Smooth muscle cell (in vitro differentiated cells): ENCODE measurements around the gene RIN3. TPM values are rescaled to one million over a fixed set of nuclear protein-coding genes. Genes with fewer than 3 reads are reported as not detected.

Source experiments
- DNase-seq: peaks from one replicate; lab custom pipeline; 2025; ENCODE audit not compliant: unreplicated experiment; lab: John Stamatoyannopoulos, UW
- H2AFZ ChIP-seq: fragments of 200-600 bp; sonication (generic); 2 replicates; pipeline ENCODE4 v1.6.0; 2016; ENCODE audit warnings: antibody characterized with exemption, low read depth, mild to moderate bottlenecking
- H3F3A ChIP-seq: fragments of 200-600 bp; sonication (generic); 2 replicates; pipeline ENCODE4 v1.6.0; 2017; ENCODE audit warnings: antibody characterized with exemption, low read depth
- H3K27ac ChIP-seq: fragments of 200-600 bp; sonication (generic); 2 replicates; pipeline ENCODE4 v1.5.1; 2016; ENCODE audit warnings: low read depth, mild to moderate bottlenecking
- H3K27me3 ChIP-seq: fragments of 200-600 bp; sonication (generic); 2 replicates; pipeline ENCODE4 v1.6.1; 2016; ENCODE audit warnings: low read depth, mild to moderate bottlenecking
- H3K36me3 ChIP-seq: fragments of 200-600 bp; sonication (generic); 2 replicates; pipeline ENCODE4 v1.5.1; 2016; ENCODE audit warnings: low read depth
- H3K4me1 ChIP-seq: fragments of 200-600 bp; sonication (generic); 2 replicates; pipeline ENCODE4 v1.5.1; 2016; ENCODE audit warnings: low read depth
- H3K4me2 ChIP-seq: fragments of 200-600 bp; sonication (generic); 2 replicates; pipeline ENCODE4 v1.6.0; 2016; ENCODE audit warnings: mild to moderate bottlenecking
- H3K4me3 ChIP-seq: fragments of 200-600 bp; sonication (generic); 2 replicates; pipeline ENCODE4 v1.5.1; 2016; ENCODE audit warnings: mild to moderate bottlenecking
- H3K79me2 ChIP-seq: fragments of 200-600 bp; sonication (generic); 2 replicates; pipeline ENCODE4 v1.6.0; 2016; ENCODE audit warnings: low read depth, mild to moderate bottlenecking
- H3K9ac ChIP-seq: fragments of 200-600 bp; sonication (generic); 2 replicates; pipeline ENCODE4 v1.6.0; 2016; ENCODE audit warnings: low read depth
- H3K9me3 ChIP-seq: fragments of 200-600 bp; sonication (generic); replicated peaks from 2 replicates; pipeline ENCODE4 v1.5.1; 2016; ENCODE audit warnings: low read depth
- H4K20me1 ChIP-seq: fragments of 200-600 bp; sonication (generic); 2 replicates; pipeline ENCODE4 v1.6.0; 2016; ENCODE audit warnings: low read depth
- CTCF ChIP-seq: fragments of 200-600 bp; sonication (generic); IDR thresholded peaks from 2 replicates; pipeline ENCODE4 v1.5.1; 2017; ENCODE audit warnings: borderline replicate concordance, mild to moderate bottlenecking, antibody characterized with exemption; ENCODE audit not compliant: insufficient read depth, poor library complexity, severe bottlenecking
- WGBS: methylation state at CpG from one replicate; pipeline ENCODE4 v1.1.7; 2016; ENCODE audit warnings: low lambda C conversion rate; 5-methylcytosine and 5-hydroxymethylcytosine counted together
- polyA plus RNA-seq: library from polyadenylated mRNA; unstranded; fragments of >200 nt; fragmentation: Nextera tagmentation; extraction: Ambion mirVana; gene quantifications from 2 replicates; pipeline ENCODE4 v1.2.1, GENCODE V29; 2016
- total RNA-seq: library from RNA; depleted of rRNA; stranded (reverse); fragments of >200 nt; gene quantifications from 2 replicates; pipeline ENCODE4 v1.2.3, GENCODE V29; 2014

Gene RIN3
- total and polyA plus RNA-seq, 2 experiments from 2014 or later = 2.7 to 3.8 TPM

- Histone ChIP-seq H3K36me3 (no peaks in the 10 kb centered on the region), H2AFZ (no peak overlapping the region), H3K9ac (no peak overlapping the region), H3K4me3 (no peak overlapping the region), H3F3A (no peaks in the 10 kb centered on the region), H3K27me3 (no peaks in the 10 kb centered on the region), H4K20me1 (no peaks in the 10 kb centered on the region), H3K79me2 (no peaks in the 10 kb centered on the region), H3K4me1 (no peaks in the 10 kb centered on the region), H3K27ac (no peak overlapping the region), H3K9me3 (no peaks in the 10 kb centered on the region), H3K4me2 (no peak overlapping the region)
- WGBS = 91% methylated on average over 9 of the region's 9 CpGs
- no peak for TF ChIP-seq CTCF
- DNase-seq = no peak
Observed at GRCh38 chr14:92670643-92671366, 157.2 kb downstream of the RIN3 start.

- H3K4me2 ChIP-seq = no peak overlapping the region
- H2AFZ ChIP-seq = no peak overlapping the region
- DNase-seq = no peak
- H3K4me1 ChIP-seq = no peaks in the 10 kb centered on the region
- no peak overlapping the region for H3K4me3 ChIP-seq
- 74% methylated on average over 19 of the region's 19 CpGs for WGBS
- no peaks in the 10 kb centered on the region for H3K36me3 ChIP-seq
- H3K27me3 ChIP-seq = no peaks in the 10 kb centered on the region
- H3K79me2 ChIP-seq = no peaks in the 10 kb centered on the region
- H3F3A ChIP-seq = no peaks in the 10 kb centered on the region
- TF ChIP-seq CTCF = no peak
- H3K27ac ChIP-seq = no peak overlapping the region
- H3K9me3 ChIP-seq = no peaks in the 10 kb centered on the region
- H4K20me1 ChIP-seq = no peaks in the 10 kb centered on the region
- no peak overlapping the region for H3K9ac ChIP-seq
Observed at GRCh38 chr14:92673601-92674150, 160.1 kb downstream of the RIN3 start.

- Histone ChIP-seq H3K9ac (no peak overlapping the region), H3K9me3 (no peaks in the 10 kb centered on the region), H3K27me3 (no peaks in the 10 kb centered on the region), H3K79me2 (no peaks in the 10 kb centered on the region), H3K36me3 (no peaks in the 10 kb centered on the region), H3K4me3 (no peak overlapping the region), H3K4me2 (no peak overlapping the region), H3K4me1 (no peaks in the 10 kb centered on the region), H4K20me1 (no peaks in the 10 kb centered on the region), H3K27ac (no peak overlapping the region), H3F3A (no peaks in the 10 kb centered on the region), H2AFZ (no peak overlapping the region)
- DNase-seq = no peak
- WGBS = 94% methylated on average over 6 of the region's 6 CpGs
- no peak for TF ChIP-seq CTCF
Observed at GRCh38 chr14:92675421-92675820, 161.8 kb downstream of the RIN3 start.

- Histone ChIP-seq H3K9me3 (no peaks in the 10 kb centered on the region), H3F3A (no peaks in the 10 kb centered on the region), H3K27me3 (no peaks in the 10 kb centered on the region), H3K9ac (no peak overlapping the region), H2AFZ (no peak overlapping the region), H3K4me1 (no peaks in the 10 kb centered on the region), H3K4me2 (no peak overlapping the region), H3K4me3 (no peak overlapping the region), H4K20me1 (no peaks in the 10 kb centered on the region), H3K27ac (no peak overlapping the region), H3K36me3 (no peaks in the 10 kb centered on the region), H3K79me2 (no peaks in the 10 kb centered on the region)
- no peak for TF ChIP-seq CTCF
- 79% methylated on average over 9 of the region's 9 CpGs for WGBS
- DNase-seq = no peak
Observed at GRCh38 chr14:92675976-92676375, 162.4 kb downstream of the RIN3 start.
